ENCODE results near the gene DNAH17. TPM values are rescaled to one million over a fixed set of nuclear protein-coding genes. Genes with fewer than 3 reads are reported as not detected.

Gene DNAH17
- total RNA-seq, 2 donors from 2014 or later = not detected

DNA sequence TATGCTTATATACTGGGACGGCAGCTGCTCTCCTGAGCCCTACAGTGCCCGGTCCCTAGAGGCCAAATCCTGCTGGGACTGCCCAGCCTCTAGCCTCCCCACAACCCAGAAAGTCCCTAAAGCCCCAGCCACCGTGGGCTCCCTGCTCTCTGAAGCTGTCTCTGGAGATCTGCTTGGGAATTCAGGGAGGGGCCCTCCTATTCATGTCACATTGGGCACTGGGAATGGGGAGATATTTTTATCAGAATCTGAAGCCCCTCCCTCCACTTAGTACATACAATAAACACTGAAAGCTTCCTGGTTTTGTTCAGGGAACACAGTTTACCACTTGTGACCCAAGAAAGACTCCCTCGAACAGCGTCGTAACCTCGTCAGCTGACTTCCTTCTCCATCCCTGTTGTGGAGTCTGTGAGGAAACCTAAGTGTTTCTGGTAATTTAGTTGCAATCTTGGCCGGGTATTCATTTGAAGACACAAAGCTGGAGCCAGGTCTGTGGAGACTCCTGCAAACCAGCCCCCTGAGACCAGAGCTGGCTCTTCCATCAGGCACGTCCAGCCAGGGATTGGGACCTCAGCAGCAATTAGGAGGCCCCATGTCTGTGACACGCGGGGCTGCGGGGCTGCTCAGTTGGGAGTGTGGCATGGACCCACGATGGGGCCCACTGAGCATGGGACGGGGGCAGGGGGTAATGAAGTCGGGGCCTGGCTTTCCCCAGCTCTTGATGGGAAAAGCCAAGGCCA lies 160.2 kb downstream of the DNAH17 start:
- peak in 1 of 4 donors; percentile 60 for DNase-seq
- ATAC-seq = peak; percentile 43
- Histone ChIP-seq H3K4me3 (no peak overlapping the region), H3K36me3 (replicated peaks in 1 of 2; ENCODE audit: insufficient read depth in 1 of 2, low read depth in 2 of 2) (no peaks in the 10 kb centered on the region), H3K27ac (peak overlapping the region in 3 of 4 donors; percentile 44 to 78 (median 56)), H3K4me1 (peaks cover 3% of the 10 kb centered on the region), H3K27me3 (no peaks in the 10 kb centered on the region), H3K9me3 (no peaks in the 10 kb centered on the region)
- intact Hi-C loops (cut with DNase I) = no loop called here
- TF ChIP-seq, protein P1, sequence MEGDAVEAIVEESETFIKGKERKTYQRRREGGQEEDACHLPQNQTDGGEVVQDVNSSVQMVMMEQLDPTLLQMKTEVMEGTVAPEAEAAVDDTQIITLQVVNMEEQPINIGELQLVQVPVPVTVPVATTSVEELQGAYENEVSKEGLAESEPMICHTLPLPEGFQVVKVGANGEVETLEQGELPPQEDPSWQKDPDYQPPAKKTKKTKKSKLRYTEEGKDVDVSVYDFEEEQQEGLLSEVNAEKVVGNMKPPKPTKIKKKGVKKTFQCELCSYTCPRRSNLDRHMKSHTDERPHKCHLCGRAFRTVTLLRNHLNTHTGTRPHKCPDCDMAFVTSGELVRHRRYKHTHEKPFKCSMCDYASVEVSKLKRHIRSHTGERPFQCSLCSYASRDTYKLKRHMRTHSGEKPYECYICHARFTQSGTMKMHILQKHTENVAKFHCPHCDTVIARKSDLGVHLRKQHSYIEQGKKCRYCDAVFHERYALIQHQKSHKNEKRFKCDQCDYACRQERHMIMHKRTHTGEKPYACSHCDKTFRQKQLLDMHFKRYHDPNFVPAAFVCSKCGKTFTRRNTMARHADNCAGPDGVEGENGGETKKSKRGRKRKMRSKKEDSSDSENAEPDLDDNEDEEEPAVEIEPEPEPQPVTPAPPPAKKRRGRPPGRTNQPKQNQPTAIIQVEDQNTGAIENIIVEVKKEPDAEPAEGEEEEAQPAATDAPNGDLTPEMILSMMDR (IDR thresholded peaks at IDR 0.05) = no peak
- TF ChIP-seq POLR2A (IDR thresholded peaks at IDR 0.05) = peak in 2 of 3 donors; percentile 12 to 34
- 66 to 76% methylated on average over 13 to 15 of the region's 15 CpGs for WGBS, 2 donors

GRCh38 chr17:78415821-78416711 lies 161.1 kb downstream of the DNAH17 start:
- intact Hi-C loops (cut with DNase I) = no loop called here
- no peak for TF ChIP-seq POLR2A (IDR thresholded peaks at IDR 0.05)
- H3K4me3 ChIP-seq = no peak overlapping the region
- WGBS, 2 donors = 61 to 69% methylated on average over 15 to 16 of the region's 17 CpGs
- peak overlapping the region in 3 of 4 donors; percentile 44 to 78 (median 56) for H3K27ac ChIP-seq
- H3K9me3 ChIP-seq = no peaks in the 10 kb centered on the region
- ATAC-seq = no peak
- peaks cover 3% of the 10 kb centered on the region for H3K4me1 ChIP-seq
- H3K36me3 ChIP-seq (replicated peaks in 1 of 2; ENCODE audit: insufficient read depth in 1 of 2, low read depth in 2 of 2) = no peaks in the 10 kb centered on the region
- DNase-seq = peak in 1 of 4 donors; percentile 32
- no peaks in the 10 kb centered on the region for H3K27me3 ChIP-seq

GRCh38 chr17:78414178-78415162 lies 162.7 kb downstream of the DNAH17 start:
- no peak for ATAC-seq
- Histone ChIP-seq H3K4me3 (no peak overlapping the region), H3K4me1 (peaks cover 7% of the 10 kb centered on the region), H3K9me3 (no peaks in the 10 kb centered on the region), H3K27me3 (no peaks in the 10 kb centered on the region), H3K36me3 (replicated peaks in 1 of 2; ENCODE audit: insufficient read depth in 1 of 2, low read depth in 2 of 2) (no peaks in the 10 kb centered on the region), H3K27ac (peak overlapping the region in 2 of 4 donors; percentile 37 to 56)
- 77 to 86% methylated on average over 24 to 26 of the region's 34 CpGs for WGBS, 2 donors
- intact Hi-C loops (cut with DNase I) = no loop called here
- DNase-seq = no peak
- TF ChIP-seq, protein P1 (IDR thresholded peaks at IDR 0.05) = no peak
- no peak for TF ChIP-seq POLR2A (IDR thresholded peaks at IDR 0.05)

- peak overlapping the region in 1 of 4 donors; percentile 43 for H3K27ac ChIP-seq
- no peak for DNase-seq
- peaks cover 26% of the 10 kb centered on the region for H3K4me1 ChIP-seq
- H3K27me3 ChIP-seq = no peaks in the 10 kb centered on the region
- TF ChIP-seq, protein P1 (IDR thresholded peaks at IDR 0.05) = peak in 2 of 7 experiments; percentile 11 to 21
- no peak for TF ChIP-seq POLR2A (IDR thresholded peaks at IDR 0.05)
- ATAC-seq = no peak
- 87 to 89% methylated on average over 10 of the region's 10 CpGs for WGBS, 2 donors
- no peak overlapping the region for H3K4me3 ChIP-seq
- intact Hi-C loops (cut with DNase I) = no loop called here
- no peaks in the 10 kb centered on the region for H3K36me3 ChIP-seq (replicated peaks in 1 of 2; ENCODE audit: insufficient read depth in 1 of 2, low read depth in 2 of 2)
- H3K9me3 ChIP-seq = no peaks in the 10 kb centered on the region
Measured at GRCh38 chr17:78412403-78412802, 164.8 kb downstream of the DNAH17 start.
